SK-N-SH (cell line): ENCODE data around the gene DNMT3A.

Experiments
- CTCF ChIP-seq: fragments of 200-600 bp; sonication (generic); IDR thresholded peaks from 2 replicates; pipeline ENCODE4 v1.6.1; 2017; ENCODE audit warnings: antibody characterized with exemption, mild to moderate bottlenecking, moderate library complexity
- ELF1 ChIP-seq: IDR thresholded peaks from 2 replicates; pipeline ENCODE4 v1.4.0; 2012
- EZH2phosphoT487 ChIP-seq: fragments of 200-600 bp; sonication (generic); IDR thresholded peaks from 2 replicates; pipeline ENCODE4 v1.6.1; 2017; ENCODE audit warnings: low read depth, mixed run types, mild to moderate bottlenecking, antibody characterized with exemption, moderate library complexity, borderline replicate concordance
- GABPA ChIP-seq: IDR thresholded peaks from 2 replicates; pipeline ENCODE4 v1.4.0; 2012; ENCODE audit warnings: low read depth, mild to moderate bottlenecking
- IRF3 ChIP-seq: fragments of 150-350 bp; IDR thresholded peaks from 2 replicates; pipeline ENCODE4 v1.6.1; 2016; ENCODE audit warnings: mild to moderate bottlenecking, low read depth, low read length
- JUND ChIP-seq: IDR thresholded peaks from 2 replicates; pipeline ENCODE4 v1.4.0; 2012
- MAX ChIP-seq: IDR thresholded peaks from 2 replicates; pipeline ENCODE4 v1.4.0; 2012; ENCODE audit warnings: low read depth
- POLR2AphosphoS5 ChIP-seq: IDR thresholded peaks from 2 replicates; pipeline ENCODE4 v1.6.1; 2012; ENCODE audit warnings: low read depth, low read length
- REST ChIP-seq: IDR thresholded peaks from 2 replicates; pipeline ENCODE4 v1.6.1; 2012; ENCODE audit warnings: mild to moderate bottlenecking, low read depth, low read length, moderate library complexity
- SMC3 ChIP-seq: IDR thresholded peaks from 2 replicates; pipeline ENCODE4 v1.6.1; 2012; ENCODE audit warnings: low read depth, low read length, improper control_type of control experiment
- TAF1 ChIP-seq: IDR thresholded peaks from 2 replicates; pipeline ENCODE4 v1.6.1; 2012; ENCODE audit warnings: low read depth, mild to moderate bottlenecking, low read length, moderate library complexity, borderline replicate concordance
- YY1 ChIP-seq: IDR thresholded peaks from 2 replicates; pipeline ENCODE4 v1.4.0; 2012; ENCODE audit warnings: low read depth, mild to moderate bottlenecking
- ZBTB33 ChIP-seq: IDR thresholded peaks from 2 replicates; pipeline ENCODE4 v1.4.0; 2012; ENCODE audit warnings: low read depth, borderline replicate concordance

GRCh38 chr2:25377822-25378421 lies 36.2 kb upstream of the DNMT3A start:
- TF ChIP-seq CTCF (no peak), TAF1 (no peak), REST (no peak), ZBTB33 (no peak), ELF1 (no peak), GABPA (no peak), JUND (no peak), MAX (no peak), EZH2phosphoT487 (no peak), POLR2AphosphoS5 (no peak), SMC3 (no peak), IRF3 (no peak), YY1 (no peak)
